K562 (cell line): ENCODE results near the gene C1QTNF5. TPM values are rescaled to one million over a fixed set of nuclear protein-coding genes. Genes with fewer than 3 reads are reported as not detected.

ENCODE experiments used
- DDX20 ChIP-seq: fragments of 450-650 bp; IDR thresholded peaks from 2 replicates; pipeline ENCODE4 v1.6.1; 2016; ENCODE audit warnings: missing genetic modification characterization, low read depth, mild to moderate bottlenecking, missing compliant biosample characterization, moderate library complexity
- FOXA3 ChIP-seq, 2 experiments: fragments of 450-650 bp in 1 of 2; sonication (generic) in 1 of 2; formaldehyde crosslinking; IDR thresholded peaks in 1 of 2; conservative IDR thresholded peaks in 1 of 2; 2 replicates each; pipeline versions ENCODE4 v1.4.0 to v1.8.0; 2020 to 2022; ENCODE audit warnings: mild to moderate bottlenecking in 2 of 2, missing genetic modification reagents in 1 of 2
- JUND ChIP-seq, 2 experiments: IDR thresholded peaks; 2 replicates in 1 of 2; 3 replicates in 1 of 2; pipeline ENCODE4 v1.6.1; 2011; ENCODE audit warnings: borderline replicate concordance in 2 of 2, low read depth in 2 of 2, low read length in 2 of 2, improper control_type of control experiment in 1 of 2, missing biosample characterization in 1 of 2, missing genetic modification characterization in 1 of 2, missing genetic modification reagents in 1 of 2
- NCOA6 ChIP-seq: fragments of 450-650 bp; IDR thresholded peaks from 2 replicates; pipeline ENCODE4 v1.6.1; 2017; ENCODE audit warnings: mild to moderate bottlenecking
- PRMT5 ChIP-seq: sonication (generic); formaldehyde crosslinking; IDR thresholded peaks from 2 replicates; pipeline ENCODE4 v1.5.0; 2020; ENCODE audit warnings: missing genetic modification reagents
- TFAM ChIP-seq: fragments of 250-450 bp; sonication (Bioruptor Pico); conservative IDR thresholded peaks from 2 replicates; pipeline ENCODE4 v1.5.0; 2021; ENCODE audit warnings: mild to moderate bottlenecking, moderate library complexity
- U2AF2 ChIP-seq: fragments of 200-400 bp; formaldehyde crosslinking; optimal IDR thresholded peaks from 2 replicates; pipeline ENCODE3; 2017; ENCODE audit warnings: low read depth, mild to moderate bottlenecking, low read length
- ZNF134 ChIP-seq: fragments of 250-450 bp; sonication (Bioruptor Pico); conservative IDR thresholded peaks from 2 replicates; pipeline ENCODE4 v1.4.0; 2020
- polyA plus RNA-seq, 8 experiments: library from polyadenylated mRNA; depleted of rRNA in 4 of 8; stranded (reverse) in 5 of 8; unstranded in 3 of 8; fragments of >200 nt; fragmentation: Nextera tagmentation in 2 of 8; fragmentation: Illumina TruSeq in 1 of 8; extraction: Ambion mirVana in 2 of 8; extraction: Trizol in 1 of 8; gene quantifications; 2 replicates each; pipeline versions ENCODE4 v1.2.1 to v1.2.3, GENCODE V29; 2011 to 2014; ENCODE audit warnings: inconsistent platforms in 1 of 8, missing spikeins in 1 of 8
- total RNA-seq, 7 experiments: library from RNA; depleted of rRNA in 6 of 7; stranded (reverse); fragments of >200 nt in 6 of 7; fragmentation: Illumina TruSeq in 2 of 7; extraction: Trizol in 2 of 7; gene quantifications; 2 replicates each; pipeline versions ENCODE4 v1.2.1 to v1.2.3, GENCODE V29; 2011 to 2021; ENCODE audit warnings: low replicate concordance in 1 of 7
- TF ChIP-seq, protein P1 (sequence below): fragments of 250-450 bp; sonication (Bioruptor Pico); IDR thresholded peaks from 2 replicates; pipeline ENCODE4 v1.5.0; 2021; ENCODE audit warnings: mild to moderate bottlenecking, borderline replicate concordance
- TF ChIP-seq, protein P2 (sequence below): fragments of 450-650 bp; IDR thresholded peaks from 2 replicates; pipeline ENCODE4 v1.6.1; 2016; ENCODE audit warnings: low read depth
- TF ChIP-seq, protein P3 (sequence below): fragments of 250-450 bp; sonication (Bioruptor Pico); IDR thresholded peaks from 2 replicates; pipeline ENCODE4 v1.4.0; 2020

C1QTNF5 gene
- total and polyA plus RNA-seq, 9 of the 15 experiments (the other 6 are each of a cell fraction or from before 2014, with no cell fraction given), result 0.07 to 0.76 (median 0.24) TPM; not detected in 1

DNA sequence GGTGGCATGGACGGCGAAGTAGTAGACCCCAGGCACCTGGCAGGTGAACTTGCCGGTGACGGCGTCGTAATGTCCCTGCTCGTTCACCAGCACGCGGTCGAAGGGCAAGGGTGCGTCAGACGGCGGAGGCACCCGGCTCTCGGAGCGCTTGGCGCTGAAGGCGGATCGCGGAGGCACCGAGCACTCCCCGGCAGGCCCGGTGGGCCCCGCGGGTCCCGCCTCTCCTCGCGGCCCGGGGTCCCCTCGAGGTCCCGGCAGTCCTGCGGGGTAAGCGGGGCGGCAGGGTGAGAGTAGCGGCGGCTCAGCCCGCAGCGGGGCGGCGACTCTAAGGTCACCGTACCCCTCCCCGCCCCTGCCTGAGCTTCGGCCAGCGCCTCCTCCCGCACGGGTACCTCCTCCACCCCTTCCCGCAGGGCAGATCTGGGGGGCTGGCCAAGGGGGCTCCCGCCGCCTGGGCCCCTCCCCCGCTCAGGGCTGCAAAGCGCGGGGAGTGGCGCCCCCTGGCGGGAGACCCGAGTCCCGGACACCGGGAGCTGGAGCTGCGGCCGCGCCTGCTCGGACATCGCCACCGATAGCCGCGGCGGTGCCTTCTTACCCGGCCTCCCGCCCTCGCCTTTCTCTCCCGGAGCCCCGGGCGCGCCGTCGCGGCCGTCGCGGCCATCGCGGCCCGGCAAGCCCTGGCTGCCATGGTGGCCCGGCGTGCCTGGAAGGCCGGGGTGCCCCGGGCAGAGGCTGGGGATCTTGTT, 921 bp downstream of the C1QTNF5 start (continued):
- TF ChIP-seq NCOA6, result peak; percentile 88
- TF ChIP-seq, protein P1, sequence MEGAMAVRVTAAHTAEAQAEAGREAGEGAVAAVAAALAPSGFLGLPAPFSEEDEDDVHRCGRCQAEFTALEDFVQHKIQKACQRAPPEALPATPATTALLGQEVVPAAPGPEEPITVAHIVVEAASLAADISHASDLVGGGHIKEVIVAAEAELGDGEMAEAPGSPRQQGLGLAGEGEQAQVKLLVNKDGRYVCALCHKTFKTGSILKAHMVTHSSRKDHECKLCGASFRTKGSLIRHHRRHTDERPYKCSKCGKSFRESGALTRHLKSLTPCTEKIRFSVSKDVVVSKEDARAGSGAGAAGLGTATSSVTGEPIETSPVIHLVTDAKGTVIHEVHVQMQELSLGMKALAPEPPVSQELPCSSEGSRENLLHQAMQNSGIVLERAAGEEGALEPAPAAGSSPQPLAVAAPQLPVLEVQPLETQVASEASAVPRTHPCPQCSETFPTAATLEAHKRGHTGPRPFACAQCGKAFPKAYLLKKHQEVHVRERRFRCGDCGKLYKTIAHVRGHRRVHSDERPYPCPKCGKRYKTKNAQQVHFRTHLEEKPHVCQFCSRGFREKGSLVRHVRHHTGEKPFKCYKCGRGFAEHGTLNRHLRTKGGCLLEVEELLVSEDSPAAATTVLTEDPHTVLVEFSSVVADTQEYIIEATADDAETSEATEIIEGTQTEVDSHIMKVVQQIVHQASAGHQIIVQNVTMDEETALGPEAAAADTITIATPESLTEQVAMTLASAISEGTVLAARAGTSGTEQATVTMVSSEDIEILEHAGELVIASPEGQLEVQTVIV (CRISPR knock-in tag), result no peak
- TF ChIP-seq TFAM, result no peak
- TF ChIP-seq, protein P2, sequence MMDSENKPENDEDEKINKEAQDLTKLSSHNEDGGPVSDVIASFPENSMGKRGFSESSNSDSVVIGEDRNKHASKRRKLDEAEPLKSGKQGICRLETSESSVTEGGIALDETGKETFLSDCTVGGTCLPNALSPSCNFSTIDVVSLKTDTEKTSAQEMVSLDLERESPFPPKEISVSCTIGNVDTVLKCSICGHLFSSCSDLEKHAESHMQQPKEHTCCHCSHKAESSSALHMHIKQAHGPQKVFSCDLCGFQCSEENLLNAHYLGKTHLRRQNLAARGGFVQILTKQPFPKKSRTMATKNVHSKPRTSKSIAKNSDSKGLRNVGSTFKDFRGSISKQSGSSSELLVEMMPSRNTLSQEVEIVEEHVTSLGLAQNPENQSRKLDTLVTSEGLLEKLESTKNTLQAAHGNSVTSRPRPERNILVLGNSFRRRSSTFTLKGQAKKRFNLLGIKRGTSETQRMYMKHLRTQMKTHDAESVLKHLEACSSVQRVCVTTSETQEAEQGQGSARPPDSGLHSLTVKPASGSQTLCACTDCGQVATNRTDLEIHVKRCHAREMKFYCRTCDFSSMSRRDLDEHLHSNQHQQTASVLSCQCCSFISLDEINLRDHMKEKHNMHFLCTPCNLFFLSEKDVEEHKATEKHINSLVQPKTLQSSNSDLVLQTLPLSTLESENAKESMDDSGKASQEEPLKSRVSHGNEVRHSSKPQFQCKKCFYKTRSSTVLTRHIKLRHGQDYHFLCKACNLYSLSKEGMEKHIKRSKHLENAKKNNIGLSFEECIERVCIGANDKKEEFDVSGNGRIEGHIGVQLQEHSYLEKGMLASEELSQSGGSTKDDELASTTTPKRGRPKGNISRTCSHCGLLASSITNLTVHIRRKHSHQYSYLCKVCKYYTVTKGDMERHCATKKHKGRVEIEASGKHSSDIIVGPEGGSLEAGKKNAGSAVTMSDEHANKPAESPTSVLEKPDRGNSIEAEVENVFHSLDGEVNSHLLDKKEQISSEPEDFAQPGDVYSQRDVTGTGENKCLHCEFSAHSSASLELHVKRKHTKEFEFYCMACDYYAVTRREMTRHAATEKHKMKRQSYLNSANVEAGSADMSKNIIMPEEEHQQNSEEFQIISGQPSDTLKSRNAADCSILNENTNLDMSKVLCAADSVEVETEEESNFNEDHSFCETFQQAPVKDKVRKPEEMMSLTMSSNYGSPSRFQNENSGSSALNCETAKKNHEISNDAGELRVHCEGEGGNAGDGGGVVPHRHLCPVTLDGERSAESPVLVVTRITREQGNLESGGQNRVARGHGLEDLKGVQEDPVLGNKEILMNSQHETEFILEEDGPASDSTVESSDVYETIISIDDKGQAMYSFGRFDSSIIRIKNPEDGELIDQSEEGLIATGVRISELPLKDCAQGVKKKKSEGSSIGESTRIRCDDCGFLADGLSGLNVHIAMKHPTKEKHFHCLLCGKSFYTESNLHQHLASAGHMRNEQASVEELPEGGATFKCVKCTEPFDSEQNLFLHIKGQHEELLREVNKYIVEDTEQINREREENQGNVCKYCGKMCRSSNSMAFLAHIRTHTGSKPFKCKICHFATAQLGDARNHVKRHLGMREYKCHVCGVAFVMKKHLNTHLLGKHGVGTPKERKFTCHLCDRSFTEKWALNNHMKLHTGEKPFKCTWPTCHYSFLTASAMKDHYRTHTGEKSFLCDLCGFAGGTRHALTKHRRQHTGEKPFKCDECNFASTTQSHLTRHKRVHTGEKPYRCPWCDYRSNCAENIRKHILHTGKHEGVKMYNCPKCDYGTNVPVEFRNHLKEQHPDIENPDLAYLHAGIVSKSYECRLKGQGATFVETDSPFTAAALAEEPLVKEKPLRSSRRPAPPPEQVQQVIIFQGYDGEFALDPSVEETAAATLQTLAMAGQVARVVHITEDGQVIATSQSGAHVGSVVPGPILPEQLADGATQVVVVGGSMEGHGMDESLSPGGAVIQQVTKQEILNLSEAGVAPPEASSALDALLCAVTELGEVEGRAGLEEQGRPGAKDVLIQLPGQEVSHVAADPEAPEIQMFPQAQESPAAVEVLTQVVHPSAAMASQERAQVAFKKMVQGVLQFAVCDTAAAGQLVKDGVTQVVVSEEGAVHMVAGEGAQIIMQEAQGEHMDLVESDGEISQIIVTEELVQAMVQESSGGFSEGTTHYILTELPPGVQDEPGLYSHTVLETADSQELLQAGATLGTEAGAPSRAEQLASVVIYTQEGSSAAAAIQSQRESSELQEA, result no peak
- TF ChIP-seq FOXA3 (CRISPR knock-in tag; conservative IDR thresholded peaks at IDR 0.05 in 1 of 2, IDR thresholded peaks at IDR 0.05 in 1 of 2), result no peak
- TF ChIP-seq PRMT5 (CRISPR knock-in tag), result no peak
- TF ChIP-seq U2AF2, result no peak
- TF ChIP-seq, protein P3, sequence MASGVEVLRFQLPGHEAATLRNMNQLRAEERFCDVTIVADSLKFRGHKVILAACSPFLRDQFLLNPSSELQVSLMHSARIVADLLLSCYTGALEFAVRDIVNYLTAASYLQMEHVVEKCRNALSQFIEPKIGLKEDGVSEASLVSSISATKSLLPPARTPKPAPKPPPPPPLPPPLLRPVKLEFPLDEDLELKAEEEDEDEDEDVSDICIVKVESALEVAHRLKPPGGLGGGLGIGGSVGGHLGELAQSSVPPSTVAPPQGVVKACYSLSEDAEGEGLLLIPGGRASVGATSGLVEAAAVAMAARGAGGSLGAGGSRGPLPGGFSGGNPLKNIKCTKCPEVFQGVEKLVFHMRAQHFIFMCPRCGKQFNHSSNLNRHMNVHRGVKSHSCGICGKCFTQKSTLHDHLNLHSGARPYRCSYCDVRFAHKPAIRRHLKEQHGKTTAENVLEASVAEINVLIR, result no peak
- no peak for TF ChIP-seq ZNF134 (CRISPR knock-in tag)
- no peak for TF ChIP-seq DDX20 (tag)
- TF ChIP-seq JUND (IDR thresholded peaks at IDR 0.05; ENCODE audit: borderline replicate concordance, low read depth, low read length), result no peak; the same call in 1 of the 2 replicates
- TF ChIP-seq JUND (tag; IDR thresholded peaks at IDR 0.05; ENCODE audit: borderline replicate concordance, low read depth, low read length), result no peak; the same call in 2 of the 3 replicates
